ENCODE results near the gene CCDC91. TPM values are rescaled to one million over a fixed set of nuclear protein-coding genes. Genes with fewer than 3 reads are reported as not detected.

The CCDC91 gene
- polyA plus RNA-seq, 1 donor from 2014 or later, result 11.6 TPM

- Histone ChIP-seq H2AFZ (ENCODE audit: low read depth, low read length) (no peak overlapping the region), H3K27me3 (ENCODE audit: insufficient read depth, low read depth, low read length) (no peaks in the 10 kb centered on the region), H3K27ac (ENCODE audit: low read length) (no peak overlapping the region), H3K36me3 (ENCODE audit: insufficient read depth, low read length) (no peaks in the 10 kb centered on the region), H3K79me2 (replicated peaks; ENCODE audit: insufficient read depth, low read length) (no peaks in the 10 kb centered on the region), H3K9me3 (ENCODE audit: low read length) (no peaks in the 10 kb centered on the region), H3F3A (ENCODE audit: insufficient read depth, low read length, poor library complexity, severe bottlenecking) (no peaks in the 10 kb centered on the region), H3K9me2 (ENCODE audit: insufficient read depth, low read length) (no peaks in the 10 kb centered on the region), H3K4me3 (ENCODE audit: low read length) (no peak overlapping the region), H3K4me2 (ENCODE audit: low read length) (no peak overlapping the region), H4K20me1 (ENCODE audit: insufficient read depth) (no peaks in the 10 kb centered on the region), H3K9ac (ENCODE audit: low read length) (no peak overlapping the region)
- TF ChIP-seq RAD21 (conservative IDR thresholded peaks at IDR 0.05) (no peak), EZH2 (IDR thresholded peaks at IDR 0.05; ENCODE audit: borderline replicate concordance, insufficient read depth, low read length, poor library complexity, severe bottlenecking) (no peak), SMC3 (conservative IDR thresholded peaks at IDR 0.05; ENCODE audit: poor library complexity) (no peak), MXI1 (conservative IDR thresholded peaks at IDR 0.05; ENCODE audit: poor library complexity, severe bottlenecking) (no peak), TAF1 (IDR thresholded peaks at IDR 0.05; ENCODE audit: low read depth) (no peak), CTCF (IDR thresholded peaks at IDR 0.05; ENCODE audit: poor library complexity, severe bottlenecking) (no peak), POLR2AphosphoS5 (IDR thresholded peaks at IDR 0.05) (no peak), EP300 (conservative IDR thresholded peaks at IDR 0.05; ENCODE audit: poor library complexity, severe bottlenecking) (no peak)
- TF ChIP-seq, protein P1, sequence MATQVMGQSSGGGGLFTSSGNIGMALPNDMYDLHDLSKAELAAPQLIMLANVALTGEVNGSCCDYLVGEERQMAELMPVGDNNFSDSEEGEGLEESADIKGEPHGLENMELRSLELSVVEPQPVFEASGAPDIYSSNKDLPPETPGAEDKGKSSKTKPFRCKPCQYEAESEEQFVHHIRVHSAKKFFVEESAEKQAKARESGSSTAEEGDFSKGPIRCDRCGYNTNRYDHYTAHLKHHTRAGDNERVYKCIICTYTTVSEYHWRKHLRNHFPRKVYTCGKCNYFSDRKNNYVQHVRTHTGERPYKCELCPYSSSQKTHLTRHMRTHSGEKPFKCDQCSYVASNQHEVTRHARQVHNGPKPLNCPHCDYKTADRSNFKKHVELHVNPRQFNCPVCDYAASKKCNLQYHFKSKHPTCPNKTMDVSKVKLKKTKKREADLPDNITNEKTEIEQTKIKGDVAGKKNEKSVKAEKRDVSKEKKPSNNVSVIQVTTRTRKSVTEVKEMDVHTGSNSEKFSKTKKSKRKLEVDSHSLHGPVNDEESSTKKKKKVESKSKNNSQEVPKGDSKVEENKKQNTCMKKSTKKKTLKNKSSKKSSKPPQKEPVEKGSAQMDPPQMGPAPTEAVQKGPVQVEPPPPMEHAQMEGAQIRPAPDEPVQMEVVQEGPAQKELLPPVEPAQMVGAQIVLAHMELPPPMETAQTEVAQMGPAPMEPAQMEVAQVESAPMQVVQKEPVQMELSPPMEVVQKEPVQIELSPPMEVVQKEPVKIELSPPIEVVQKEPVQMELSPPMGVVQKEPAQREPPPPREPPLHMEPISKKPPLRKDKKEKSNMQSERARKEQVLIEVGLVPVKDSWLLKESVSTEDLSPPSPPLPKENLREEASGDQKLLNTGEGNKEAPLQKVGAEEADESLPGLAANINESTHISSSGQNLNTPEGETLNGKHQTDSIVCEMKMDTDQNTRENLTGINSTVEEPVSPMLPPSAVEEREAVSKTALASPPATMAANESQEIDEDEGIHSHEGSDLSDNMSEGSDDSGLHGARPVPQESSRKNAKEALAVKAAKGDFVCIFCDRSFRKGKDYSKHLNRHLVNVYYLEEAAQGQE (IDR thresholded peaks at IDR 0.05; ENCODE audit: borderline replicate concordance), result no peak
These were observed 96.1 kb downstream of the CCDC91 start for GRCh38 chr12:28286352-28286751.

DNA sequence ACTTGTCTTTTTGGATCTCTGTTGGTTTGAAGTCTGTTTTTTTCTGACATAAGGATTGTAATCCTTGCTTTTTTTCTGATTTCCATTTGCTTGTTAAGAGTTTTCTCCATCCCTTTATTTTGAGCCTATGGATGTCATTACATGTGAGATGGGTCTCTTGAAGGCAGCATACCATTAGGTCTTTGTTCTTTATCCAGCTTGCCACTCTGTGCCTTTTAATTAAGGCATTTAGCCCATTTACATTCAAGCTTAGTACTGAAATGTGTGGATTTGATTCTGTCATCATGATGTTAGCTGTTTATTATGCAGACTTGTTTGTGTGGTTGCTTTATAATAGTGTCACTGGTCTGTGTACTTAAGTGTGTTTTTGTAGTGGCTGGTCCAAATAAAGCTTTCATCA, 100.0 kb downstream of the CCDC91 start:
- Histone ChIP-seq H3K27ac (ENCODE audit: low read length) (no peak overlapping the region), H3K4me3 (ENCODE audit: low read length) (no peak overlapping the region), H2AFZ (ENCODE audit: low read depth, low read length) (no peak overlapping the region), H3F3A (ENCODE audit: insufficient read depth, low read length, poor library complexity, severe bottlenecking) (no peaks in the 10 kb centered on the region), H3K9me3 (ENCODE audit: low read length) (no peaks in the 10 kb centered on the region), H4K20me1 (ENCODE audit: insufficient read depth) (no peaks in the 10 kb centered on the region), H3K36me3 (ENCODE audit: insufficient read depth, low read length) (no peaks in the 10 kb centered on the region), H3K27me3 (ENCODE audit: insufficient read depth, low read depth, low read length) (no peaks in the 10 kb centered on the region), H3K9ac (ENCODE audit: low read length) (no peak overlapping the region), H3K4me2 (ENCODE audit: low read length) (no peak overlapping the region), H3K79me2 (replicated peaks; ENCODE audit: insufficient read depth, low read length) (no peaks in the 10 kb centered on the region), H3K9me2 (ENCODE audit: insufficient read depth, low read length) (no peaks in the 10 kb centered on the region)
- TF ChIP-seq, protein P1 (IDR thresholded peaks at IDR 0.05; ENCODE audit: borderline replicate concordance), result no peak
- TF ChIP-seq EZH2 (IDR thresholded peaks at IDR 0.05; ENCODE audit: borderline replicate concordance, insufficient read depth, low read length, poor library complexity, severe bottlenecking), result no peak
- no peak for TF ChIP-seq CTCF (IDR thresholded peaks at IDR 0.05; ENCODE audit: poor library complexity, severe bottlenecking)

Data from neural cell (in vitro differentiated cells).